Sigmoid colon (tissue), 7 donors: Measurements from ENCODE around the gene PODNL1. TPM values are rescaled to one million over a fixed set of nuclear protein-coding genes. Genes with fewer than 3 reads are reported as not detected.

Experiments
- DNase-seq: peaks from one replicate; pipeline ENCODE4 v3.0.0-alpha.2; 2019
- H3K27ac ChIP-seq, 4 donors: fragments of 200-600 bp; sonication (generic); one replicate each; pipeline ENCODE4 v1.5.1; 2016 to 2019; ENCODE audit warnings: mild to moderate bottlenecking in 1 of 4
- H3K27me3 ChIP-seq, 3 donors: fragments of 200-600 bp; sonication (generic); one replicate each; pipeline ENCODE4 v1.5.1; 2019; ENCODE audit warnings: mild to moderate bottlenecking in 1 of 3
- H3K36me3 ChIP-seq, 4 donors: fragments of 200-600 bp; sonication (generic); one replicate each; pipeline ENCODE4 v1.5.1; 2016 to 2019
- H3K4me1 ChIP-seq, 4 donors: fragments of 200-600 bp; sonication (generic); one replicate each; pipeline ENCODE4 v1.5.1; 2017 to 2019
- H3K4me3 ChIP-seq, 4 donors: fragments of 200-600 bp; sonication (generic); one replicate each; pipeline ENCODE4 v1.5.1; 2017 to 2019; ENCODE audit warnings: mild to moderate bottlenecking in 2 of 4, moderate library complexity in 1 of 4
- H3K9me3 ChIP-seq, 4 donors: fragments of 200-600 bp in 3 of 4; sonication (generic) in 3 of 4; one replicate each; pipeline versions ENCODE4 v1.5.1 to v1.6.1; 2013 to 2019
- CTCF ChIP-seq, 4 experiments: fragments of 450-650 bp in 3 of 4; fragments of 200-600 bp in 1 of 4; IDR thresholded peaks; one replicate each; pipeline ENCODE4 v1.5.1; 2016 to 2019; ENCODE audit warnings: antibody characterized with exemption in 4 of 4, mild to moderate bottlenecking in 3 of 4, moderate library complexity in 2 of 4
- EP300 ChIP-seq, 4 donors: sonication (generic); formaldehyde crosslinking; IDR thresholded peaks; one replicate each; pipeline ENCODE4 v1.6.1; 2017; ENCODE audit warnings: antibody characterized with exemption in 4 of 4
- POLR2A ChIP-seq, 2 donors: fragments of 450-650 bp; IDR thresholded peaks; one replicate each; pipeline ENCODE4 v1.6.1; 2016; ENCODE audit warnings: antibody characterized with exemption in 2 of 2, mild to moderate bottlenecking in 2 of 2, moderate library complexity in 2 of 2
- POLR2AphosphoS5 ChIP-seq, 4 donors: sonication (generic); formaldehyde crosslinking; IDR thresholded peaks; one replicate each; pipeline ENCODE4 v1.6.1; 2017; ENCODE audit warnings: antibody characterized with exemption in 4 of 4
- WGBS, 2 donors: extraction: QIAGEN DNeasy Blood & Tissue Kit; methylation state at CpG; one replicate each; pipeline ENCODE4 v1.1.7; 2013; 5-methylcytosine and 5-hydroxymethylcytosine counted together
- intact Hi-C: fragments of 100-400 bp; cut with DNase I; formaldehyde crosslinking; loops from one replicate; pipeline ENCODE4 v1.15.1; 2023
- polyA plus RNA-seq, 3 donors: library from polyadenylated mRNA; stranded (reverse); fragments of 200-250 nt; gene quantifications; one replicate each; pipeline ENCODE4 v1.2.3, GENCODE V29; 2013
- total RNA-seq, 4 donors: library from RNA; depleted of rRNA; stranded (reverse); fragments of >200 nt; gene quantifications; one replicate each; pipeline ENCODE4 v1.1.0, GENCODE V29; 2016
- donor health status: healthy with polysubstance abuse.
- donor health status: Bipolar disorder and iron deficiency.
- donor health status: healthy.

The PODNL1 gene
- total and polyA plus RNA-seq, 7 donors, result 2.5 to 5.4 (median 2.9) TPM; not detected in 4

GRCh38 chr19:13954185-13954584, 16.0 kb upstream of the PODNL1 start:
- Histone ChIP-seq H3K27ac (no peak overlapping the region), H3K4me3 (no peak overlapping the region), H3K36me3 (peaks cover 18 to 49% (median 31%) of the 10 kb centered on the region in 4 donors), H3K4me1 (peaks cover 0 to 21% (median 15%) of the 10 kb centered on the region in 4 donors), H3K27me3 (no peaks in the 10 kb centered on the region), H3K9me3 (no peaks in the 10 kb centered on the region)
- no peak for TF ChIP-seq EP300 (IDR thresholded peaks at IDR 0.05)
- no peak for TF ChIP-seq CTCF (IDR thresholded peaks at IDR 0.05)
- no peak for TF ChIP-seq POLR2A (IDR thresholded peaks at IDR 0.05)
- TF ChIP-seq POLR2AphosphoS5 (IDR thresholded peaks at IDR 0.05), result no peak
- 92 to 94% methylated on average over 15 of the region's 15 CpGs for WGBS, 2 donors
- DNase-seq, result peak; percentile 63
- intact Hi-C loops, result loop anchor here (5.0 kb wide), 2 partner anchors 157 to 172 kb away; partner anchors contain the start of gene ZSWIM4

- intact Hi-C loops, result loop anchor here (1.0 to 5.0 kb wide), 4 partner anchors 53 to 171 kb away; partner anchors contain the start of genes RFX1 and ZSWIM4
- peak; percentile 66 for DNase-seq
- TF ChIP-seq CTCF (IDR thresholded peaks at IDR 0.05), result no peak
- TF ChIP-seq POLR2AphosphoS5 (IDR thresholded peaks at IDR 0.05), result no peak
- peak in 1 of 2 donors; percentile 25 for TF ChIP-seq POLR2A (IDR thresholded peaks at IDR 0.05)
- TF ChIP-seq EP300 (IDR thresholded peaks at IDR 0.05), result no peak
- 1 to 10% methylated on average over 13 of the region's 13 CpGs for WGBS, 2 donors
- Histone ChIP-seq H3K4me3 (peak overlapping the region; percentile 89 to 96 (median 92)), H3K4me1 (peaks cover 0 to 21% (median 15%) of the 10 kb centered on the region in 4 donors), H3K9me3 (no peaks in the 10 kb centered on the region), H3K27me3 (no peaks in the 10 kb centered on the region), H3K27ac (peak overlapping the region; percentile 84 to 88 (median 88)), H3K36me3 (peaks cover 18 to 37% (median 28%) of the 10 kb centered on the region in 4 donors)
Observed at GRCh38 chr19:13952931-13953531, 14.8 kb upstream of the PODNL1 start.

- 1% methylated on average over 65 of the region's 65 CpGs for WGBS, 2 donors
- H3K4me1 ChIP-seq, result peaks cover 0 to 21% (median 15%) of the 10 kb centered on the region in 4 donors
- no peaks in the 10 kb centered on the region for H3K27me3 ChIP-seq
- H3K9me3 ChIP-seq, result no peaks in the 10 kb centered on the region
- TF ChIP-seq EP300 (IDR thresholded peaks at IDR 0.05) (no peak), CTCF (IDR thresholded peaks at IDR 0.05) (no peak), POLR2AphosphoS5 (IDR thresholded peaks at IDR 0.05) (peak; percentile 42 to 77 (median 65)), POLR2A (IDR thresholded peaks at IDR 0.05) (peak in 1 of 2 donors; percentile 23)
- H3K4me3 ChIP-seq, result peak within 1 kb of the TSS; percentile 89 to 96 (median 92)
- intact Hi-C loops, result loop anchor here (1.0 to 5.0 kb wide), 4 partner anchors 54 to 170 kb away; partner anchors contain the start of genes RFX1 and ZSWIM4
- DNase-seq, result peak; percentile 100
- peak within 1 kb of the TSS; percentile 84 to 88 (median 88) for H3K27ac ChIP-seq
- peaks cover 18 to 30% (median 24%) of the 10 kb centered on the region in 4 donors for H3K36me3 ChIP-seq
Observed at GRCh38 chr19:13952154-13952930, 14.1 kb upstream of the PODNL1 start, which contains the start of gene DCAF15. TSS of gene DCAF15 (plus strand) at chr19:13952509. CDS start at chr19:13952513, 4 bp downstream.

GRCh38 chr19:13951799-13952153, 13.6 kb upstream of the PODNL1 start:
- intact Hi-C loops, result loop anchor here (1.0 to 5.0 kb wide), 4 partner anchors 55 to 169 kb away; partner anchors contain the start of genes RFX1 and ZSWIM4

More at GRCh38 chr19:13951799-13952153, 13.6 kb upstream of the PODNL1 start:
- peak overlapping the region; percentile 25 to 96 (median 62) for H3K4me3 ChIP-seq
- peaks cover 0 to 21% (median 15%) of the 10 kb centered on the region in 4 donors for H3K4me1 ChIP-seq
- no peaks in the 10 kb centered on the region for H3K27me3 ChIP-seq
- TF ChIP-seq POLR2A (IDR thresholded peaks at IDR 0.05) (no peak), EP300 (IDR thresholded peaks at IDR 0.05) (no peak), POLR2AphosphoS5 (IDR thresholded peaks at IDR 0.05) (no peak), CTCF (IDR thresholded peaks at IDR 0.05) (no peak)
- 8 to 12% methylated on average over 20 of the region's 20 CpGs for WGBS, 2 donors
- DNase-seq, result no peak
- peaks cover 15 to 25% (median 21%) of the 10 kb centered on the region in 4 donors for H3K36me3 ChIP-seq
- no peaks in the 10 kb centered on the region for H3K9me3 ChIP-seq
- peak overlapping the region in 3 of 4 donors; percentile 18 to 38 (median 37) for H3K27ac ChIP-seq
